Measurements from ENCODE around the gene SUPT5H. TPM values are rescaled to one million over a fixed set of nuclear protein-coding genes. Genes with fewer than 3 reads are reported as not detected.
"Not testable (repeated sequence)": the region's sequence is repeated elsewhere in the genome, so short reads cannot be mapped to it uniquely, and the experiment has no call there.

Gene SUPT5H
- total and polyA plus RNA-seq, 8 donors = 93.6 to 152 (median 139) TPM

GRCh38 chr19:39475748-39476147, 30.4 kb downstream of the SUPT5H start:
- Histone ChIP-seq H3K36me3 (peaks cover 3 to 66% of the 10 kb centered on the region in 2 donors), H3K4me3 (no peak overlapping the region), H3K9me3 (no peaks in the 10 kb centered on the region), H3K27me3 (no peaks in the 10 kb centered on the region), H3K27ac (no peak overlapping the region), H3K4me1 (peaks cover 0 to 13% of the 10 kb centered on the region in 2 donors)
- ATAC-seq (no peak), DNase-seq (no peak)
- TF ChIP-seq CTCF (IDR thresholded peaks at IDR 0.05) = no peak
- intact Hi-C loops (cut with DNase I) = loop anchor here in 1 of 2 donors (10.0 kb wide), 1 partner anchor 59 kb away; the partner anchor contains the start of gene EID2B

- Histone ChIP-seq H3K36me3 (peaks cover 2 to 47% of the 10 kb centered on the region in 2 donors), H3K27ac (peak overlapping the region; percentile 78 to 84), H3K4me1 (peaks cover 10 to 26% of the 10 kb centered on the region in 2 donors)
- peak in 2 of 4 donors; percentile 8 to 24 for DNase-seq
- H3K27me3 ChIP-seq, H3K9me3 ChIP-seq, H3K4me3 ChIP-seq: not testable (repeated sequence)
- intact Hi-C loops (cut with DNase I) = loop anchor here in 1 of 2 donors (10.0 kb wide), 1 partner anchor 55 kb away; the partner anchor contains the start of gene EID2B
- peak; percentile 28 for ATAC-seq
Measured at GRCh38 chr19:39479319-39479801, 34.0 kb downstream of the SUPT5H start.

- intact Hi-C loops (cut with DNase I) = loop anchor here in 1 of 2 donors (10.0 kb wide), 1 partner anchor 55 kb away; the partner anchor contains the start of gene EID2B
- H3K27me3 ChIP-seq = no peaks in the 10 kb centered on the region
- no peak for TF ChIP-seq CTCF (IDR thresholded peaks at IDR 0.05)
- peaks cover 10 to 26% of the 10 kb centered on the region in 2 donors for H3K4me1 ChIP-seq
- DNase-seq = no peak
- H3K4me3 ChIP-seq = peak overlapping the region; percentile 92 to 94
- H3K36me3 ChIP-seq = peaks cover 0 to 42% of the 10 kb centered on the region in 2 donors
- peak overlapping the region; percentile 78 to 84 for H3K27ac ChIP-seq
- H3K9me3 ChIP-seq = no peaks in the 10 kb centered on the region
- ATAC-seq = no peak
Measured at GRCh38 chr19:39479916-39480315, 34.5 kb downstream of the SUPT5H start.

- Histone ChIP-seq H3K27me3 (no peaks in the 10 kb centered on the region), H3K27ac (peak within 1 kb of the TSS; percentile 78 to 84), H3K9me3 (no peaks in the 10 kb centered on the region), H3K36me3 (peaks cover 0 to 40% of the 10 kb centered on the region in 2 donors), H3K4me1 (peaks cover 10 to 26% of the 10 kb centered on the region in 2 donors), H3K4me3 (peak within 1 kb of the TSS; percentile 92 to 94)
- no peak for TF ChIP-seq CTCF (IDR thresholded peaks at IDR 0.05)
- ATAC-seq (peak; percentile 99), DNase-seq (peak; percentile 95 to 100 (median 96))
- intact Hi-C loops (cut with DNase I) = no loop called here
Measured at GRCh38 chr19:39480337-39481228, 35.2 kb downstream of the SUPT5H start, which contains the start of gene TIMM50. Gene TIMM50, plus strand, starts transcription at chr19:39480838. Its CDS starts 16 bp downstream, at chr19:39480854.

GRCh38 chr19:39481229-39481545, 35.8 kb downstream of the SUPT5H start:
- ATAC-seq = no peak
- Histone ChIP-seq H3K9me3 (no peaks in the 10 kb centered on the region), H3K36me3 (peaks cover 0 to 40% of the 10 kb centered on the region in 2 donors), H3K27ac (peak overlapping the region in 1 of 2 donors; percentile 84), H3K27me3 (no peaks in the 10 kb centered on the region), H3K4me1 (peaks cover 10 to 26% of the 10 kb centered on the region in 2 donors), H3K4me3 (peak overlapping the region; percentile 92 to 94)
- no peak for DNase-seq
- no peak for TF ChIP-seq CTCF (IDR thresholded peaks at IDR 0.05)
- intact Hi-C loops (cut with DNase I) = no loop called here

Data from left lung (tissue), 10 donors.